HG03064 (cell line): ENCODE data around the gene TRDMT1.

Experiments used
- ATAC-seq: cut with Tn5 transposase; IDR thresholded peaks from one replicate; pipeline ENCODE4 v1.9.1; 2021; ENCODE audit warnings: low read depth; ENCODE audit not compliant: unreplicated experiment

Gene TRDMT1

DNA sequence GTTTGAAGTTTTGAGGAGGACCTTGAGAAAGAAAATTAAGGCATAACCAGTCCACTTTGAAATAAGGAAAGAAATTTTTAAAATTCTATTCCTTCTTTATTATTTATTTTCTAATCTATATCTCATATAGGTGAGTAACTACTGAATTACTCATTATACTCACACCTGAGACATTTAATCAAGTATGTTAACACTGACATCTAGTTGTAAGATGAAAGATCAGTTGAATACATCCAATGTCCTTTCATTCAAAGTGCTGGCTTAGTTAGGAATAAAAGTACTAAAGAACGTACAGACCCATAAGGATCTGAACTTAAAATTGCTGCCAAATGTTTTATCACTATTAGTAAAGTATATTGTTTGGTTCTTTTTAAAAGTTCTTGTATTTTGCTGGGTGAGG lies 23.5 kb downstream of the TRDMT1 start:
- no peak for ATAC-seq

DNA sequence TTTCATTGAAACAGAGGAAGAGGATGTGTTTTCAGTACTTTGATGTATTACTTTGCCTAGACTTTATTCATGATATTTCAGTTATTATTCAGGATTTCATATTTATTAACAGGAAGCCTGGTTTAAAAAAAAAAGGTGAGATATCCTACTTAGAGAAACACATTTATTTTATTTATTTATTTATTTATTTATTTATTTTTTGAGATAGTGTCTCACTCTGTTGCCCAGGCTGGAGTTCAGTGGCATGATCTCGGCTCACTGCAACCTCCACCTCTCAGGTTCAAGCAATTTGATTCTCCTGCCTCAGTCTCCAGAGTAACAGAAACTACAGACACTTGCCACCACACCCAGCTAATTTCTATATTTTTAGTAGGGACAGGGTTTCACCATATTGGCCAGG lies 24.5 kb downstream of the TRDMT1 start:
- no peak for ATAC-seq

DNA sequence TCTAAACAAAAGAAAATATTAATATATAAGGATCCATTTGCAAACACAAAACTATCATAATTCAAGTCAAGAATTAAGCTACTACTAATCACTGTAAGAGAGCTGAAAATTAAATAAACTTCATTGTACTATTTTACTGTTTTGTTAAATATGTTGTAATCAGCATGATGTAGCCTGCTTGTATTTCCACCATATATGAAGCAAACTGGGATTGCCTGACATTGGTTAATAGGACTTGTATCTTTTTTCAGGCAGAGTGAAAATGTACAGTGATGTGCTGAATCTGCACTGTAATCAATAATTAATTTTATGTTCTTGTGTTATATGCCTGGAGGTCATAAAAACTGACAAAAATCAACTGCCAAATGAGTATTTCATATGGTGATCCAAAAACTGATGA lies 25.4 kb downstream of the TRDMT1 start:
- no peak for ATAC-seq

DNA sequence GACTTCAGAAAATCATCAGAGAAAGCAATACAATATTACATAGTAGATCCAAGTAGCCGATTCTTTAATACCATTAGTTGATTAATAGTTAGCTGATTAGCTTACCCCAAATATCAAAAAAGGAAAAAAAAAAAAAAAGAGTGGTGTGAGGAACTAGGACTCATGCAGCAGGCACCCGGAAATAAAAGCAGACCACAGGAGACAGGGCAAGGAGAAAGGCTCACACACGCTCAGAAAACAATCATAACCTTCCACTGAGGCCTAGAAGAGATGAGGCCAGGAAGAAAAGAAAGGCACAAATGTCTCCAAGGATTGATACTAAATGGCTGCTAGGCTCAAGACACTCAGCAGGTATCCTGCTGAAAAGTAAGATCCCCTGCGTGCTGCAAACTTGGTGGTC lies 25.9 kb downstream of the TRDMT1 start:
- no peak for ATAC-seq

DNA sequence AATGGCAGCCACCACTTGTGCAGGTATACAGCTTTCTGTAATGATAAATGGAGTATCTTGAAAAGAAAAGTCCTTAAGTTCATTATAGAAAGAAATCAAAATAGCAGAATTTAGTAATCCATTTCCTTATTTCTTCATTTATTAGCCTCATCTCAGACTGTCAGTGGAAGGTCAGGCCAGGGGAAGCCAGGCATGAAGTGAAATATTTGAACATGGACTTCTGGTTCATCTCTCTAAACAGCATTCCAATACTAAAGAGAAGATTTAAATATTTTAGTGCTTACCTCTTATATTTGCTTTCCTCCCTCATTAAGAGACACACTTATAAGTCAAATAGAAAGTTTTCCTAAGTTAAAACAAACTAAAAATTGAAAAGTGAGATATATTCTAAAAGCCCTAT lies 26.8 kb downstream of the TRDMT1 start:
- ATAC-seq: no peak

DNA sequence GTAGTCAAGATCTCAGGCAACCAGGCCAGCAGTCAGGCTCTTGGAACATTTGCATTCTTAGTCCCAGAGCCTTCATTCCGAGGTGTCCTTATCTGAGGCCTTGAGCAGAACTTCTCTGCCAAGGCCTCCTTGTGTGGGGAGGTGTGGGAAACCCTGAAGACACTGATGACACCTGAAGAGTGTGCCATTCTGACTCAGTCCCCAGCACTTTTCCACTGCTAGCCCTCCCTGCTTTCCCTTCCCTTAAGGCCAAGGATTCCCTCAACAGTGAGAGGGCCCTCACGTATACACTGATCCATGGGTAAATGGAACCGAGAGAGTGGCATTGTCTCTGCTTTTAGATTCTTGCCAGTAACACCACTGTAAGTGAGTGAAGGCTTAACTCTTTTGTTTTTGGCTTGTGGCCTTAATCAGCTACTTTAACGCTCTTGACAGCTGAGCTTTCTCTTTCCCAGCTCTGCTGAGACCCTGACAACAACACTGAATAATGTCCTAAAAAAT lies 30.3 kb downstream of the TRDMT1 start:
- ATAC-seq: no peak

DNA sequence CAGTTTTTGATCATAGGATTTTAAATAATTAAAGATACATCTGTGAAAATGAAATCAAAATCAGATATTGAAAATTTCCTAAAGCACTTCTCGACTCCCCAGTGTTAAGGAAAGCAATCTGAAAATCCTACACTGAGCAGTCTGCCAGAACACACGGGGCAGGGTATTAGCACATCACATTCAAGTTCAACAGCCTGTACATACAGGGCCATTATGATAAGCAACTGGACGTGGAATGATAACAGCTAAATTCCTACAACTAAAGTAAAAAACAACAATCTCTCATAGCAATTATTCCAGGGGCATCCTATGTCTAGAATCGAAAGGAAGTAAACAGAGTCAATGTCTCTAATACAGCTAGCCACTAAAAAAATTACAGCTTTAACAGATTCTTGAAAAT lies 31.7 kb downstream of the TRDMT1 start:
- ATAC-seq: no peak

DNA sequence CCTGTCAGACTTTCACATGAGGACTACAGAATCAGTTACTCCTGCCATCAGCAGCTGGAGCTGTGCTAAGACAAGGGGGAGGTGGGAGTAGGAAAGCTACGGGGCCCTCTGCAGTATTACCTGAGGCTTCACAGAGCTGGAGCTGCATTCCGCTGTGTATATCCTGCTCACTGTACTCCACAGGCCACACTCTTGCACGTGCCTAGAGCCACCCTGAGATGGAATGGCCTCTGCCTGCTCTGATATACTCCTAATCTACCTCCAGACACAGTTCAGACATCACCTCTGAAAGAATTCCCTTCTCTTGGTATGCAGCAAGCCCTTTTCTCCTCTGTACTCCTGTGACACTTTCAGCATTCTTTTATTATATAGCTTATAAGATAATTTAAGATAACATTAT lies 34.8 kb downstream of the TRDMT1 start:
- no peak for ATAC-seq

DNA sequence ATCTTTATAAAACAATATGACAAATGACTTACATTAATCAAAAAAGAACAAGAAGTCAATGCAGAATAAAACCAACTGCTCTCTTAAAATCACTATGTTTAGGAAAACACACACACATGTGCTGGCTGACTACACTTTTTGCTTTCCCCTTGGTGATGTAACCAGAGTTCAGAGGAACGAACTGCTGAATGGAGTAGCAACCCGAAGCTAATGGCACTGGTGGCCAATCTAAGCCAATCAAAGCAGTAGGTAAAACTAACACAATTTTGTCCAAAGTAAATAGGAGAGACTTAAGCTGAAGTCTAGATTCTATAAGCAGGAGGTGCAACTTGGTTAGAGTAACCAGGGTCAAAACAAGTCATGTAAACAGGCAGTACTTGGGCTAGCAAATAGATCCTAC lies 38.6 kb downstream of the TRDMT1 start:
- ATAC-seq: no peak

DNA sequence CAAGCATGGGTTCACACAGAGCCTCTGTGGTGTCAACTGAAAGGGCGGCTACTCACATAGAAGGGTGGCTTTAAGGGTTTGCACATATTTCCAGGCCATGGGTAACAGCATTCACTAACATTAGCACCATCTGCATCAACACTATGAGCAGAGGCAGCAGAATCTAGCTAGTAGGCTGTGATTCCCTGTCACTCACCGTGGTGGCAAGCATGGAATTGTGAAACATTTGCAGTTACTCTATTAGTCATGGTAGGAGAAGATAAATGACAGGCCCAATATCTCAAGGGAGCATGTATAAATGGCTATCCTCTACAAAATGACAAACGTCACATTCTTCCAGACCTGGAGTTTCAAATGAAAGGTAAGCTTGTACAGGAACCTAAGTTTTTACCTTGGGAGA lies 39.7 kb downstream of the TRDMT1 start:
- no peak for ATAC-seq

DNA sequence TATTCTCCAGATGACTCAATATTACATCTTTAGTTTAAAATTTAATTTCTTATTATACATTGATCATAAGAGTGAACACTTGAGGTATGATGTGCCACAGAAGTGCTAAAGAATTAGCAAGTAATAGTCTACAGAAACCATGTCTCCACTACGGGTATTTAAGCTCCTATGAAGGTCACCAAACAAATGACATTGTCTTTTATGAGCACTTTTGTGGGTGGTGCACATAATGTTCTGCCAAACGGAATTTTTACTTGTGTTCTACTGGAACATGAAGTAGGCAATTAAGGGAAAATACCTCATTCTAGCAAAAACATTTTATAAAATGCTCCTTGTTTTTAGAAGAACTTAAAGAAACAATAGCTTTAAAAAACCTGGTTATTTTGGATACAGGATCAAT lies 44.4 kb downstream of the TRDMT1 start:
- no peak for ATAC-seq

DNA sequence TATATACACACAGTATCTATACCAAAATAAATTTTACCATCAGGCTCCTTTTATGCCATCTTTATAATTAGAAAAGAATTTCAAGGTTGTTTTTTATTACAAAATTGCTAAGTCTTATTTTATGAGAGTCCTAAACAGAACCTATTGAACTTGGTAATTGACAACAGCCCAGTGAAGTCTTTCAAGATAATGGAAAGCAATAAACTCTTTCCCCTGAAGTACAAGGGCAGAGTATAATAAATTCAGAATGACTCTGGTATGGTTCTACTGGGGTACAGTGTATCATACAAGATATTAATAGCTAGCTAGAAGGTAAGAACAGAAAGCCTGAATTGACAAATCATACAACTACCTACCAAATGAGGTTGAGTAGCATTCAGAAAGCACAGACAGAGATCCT lies 45.6 kb downstream of the TRDMT1 start:
- no peak for ATAC-seq

DNA sequence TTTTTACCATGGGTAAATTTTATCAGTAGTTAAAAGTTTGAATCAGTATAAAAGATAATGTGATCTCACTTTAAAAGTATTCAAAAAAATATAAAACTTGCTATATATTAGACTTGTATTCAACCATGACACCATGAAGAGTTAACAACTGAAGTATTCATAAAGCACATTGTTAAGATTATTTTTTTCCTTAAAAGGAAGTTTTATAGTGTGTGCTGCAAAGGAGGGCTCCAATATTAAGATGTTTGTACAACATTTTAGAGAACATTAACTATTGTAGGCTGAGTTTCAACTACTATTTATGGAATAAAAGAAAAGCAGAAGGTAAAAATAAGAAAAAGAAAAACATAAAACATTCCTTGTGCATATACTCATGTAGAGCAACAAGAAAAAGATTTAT lies 47.4 kb downstream of the TRDMT1 start:
- ATAC-seq: no peak

DNA sequence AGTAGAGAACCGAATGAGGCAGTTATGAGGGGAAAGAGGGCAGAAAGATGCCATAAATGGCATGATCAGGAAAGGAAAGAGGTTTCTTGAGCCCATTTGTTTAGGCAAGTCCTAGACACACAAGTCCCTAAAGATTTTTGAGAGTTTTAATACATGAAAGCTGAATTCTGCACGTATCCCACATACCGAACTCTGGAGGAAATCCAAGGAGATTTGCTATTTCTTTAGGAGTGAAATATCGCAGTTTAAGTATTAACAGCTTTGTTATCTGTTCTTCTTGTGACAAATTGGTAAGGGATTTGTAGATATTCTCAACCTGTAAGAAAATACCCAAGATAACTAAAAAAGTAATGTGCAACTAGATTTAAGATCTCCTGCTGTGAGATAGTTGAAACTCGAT lies 48.2 kb downstream of the TRDMT1 start:
- no peak for ATAC-seq

DNA sequence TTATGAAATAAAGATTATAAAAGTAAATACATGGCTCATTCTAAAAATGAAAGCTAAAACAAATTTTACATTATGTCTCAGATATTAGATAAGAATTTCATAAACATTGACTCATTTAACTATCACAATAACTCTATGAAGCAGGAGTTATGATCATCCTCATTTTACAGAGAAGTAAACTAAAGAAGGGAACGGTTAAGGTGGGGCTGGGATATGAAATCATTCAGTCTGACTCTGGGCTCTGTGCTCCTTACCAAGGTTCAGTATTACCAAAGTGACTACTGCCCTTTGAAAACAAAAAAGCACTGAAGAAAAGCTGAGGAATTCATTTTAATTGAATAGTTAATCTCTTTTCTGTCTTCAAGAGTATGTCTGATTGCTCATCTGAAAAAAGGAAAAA lies 49.8 kb downstream of the TRDMT1 start:
- ATAC-seq: no peak

DNA sequence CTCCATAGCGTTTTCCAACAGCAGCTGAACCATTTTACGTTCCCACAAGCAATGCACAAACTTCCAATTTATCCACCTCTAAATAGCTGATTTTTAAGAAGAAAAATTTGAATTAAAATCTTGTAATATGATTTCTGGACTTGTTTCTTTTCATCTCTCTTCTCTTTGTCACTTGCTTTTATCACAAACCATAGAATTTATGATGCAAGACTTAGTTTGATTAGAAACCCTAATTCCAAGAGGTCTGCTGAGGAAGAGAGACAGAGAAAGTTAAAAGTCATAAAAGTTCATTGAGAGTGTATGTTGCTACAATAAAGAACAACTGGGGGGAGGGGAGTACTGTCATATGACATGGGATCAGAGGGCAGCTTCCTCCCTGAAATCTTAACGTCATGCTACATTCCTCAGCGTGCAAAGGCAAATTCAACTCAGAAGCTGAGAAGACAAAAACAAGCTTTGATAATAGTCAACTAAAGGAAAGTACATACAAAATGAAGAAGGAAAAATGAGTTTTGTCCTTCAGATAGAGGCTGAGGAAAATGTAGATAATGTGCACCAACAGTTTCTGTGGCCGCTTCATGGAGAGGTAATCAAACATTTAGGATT lies 53.5 kb downstream of the TRDMT1 start:
- ATAC-seq: no peak

DNA sequence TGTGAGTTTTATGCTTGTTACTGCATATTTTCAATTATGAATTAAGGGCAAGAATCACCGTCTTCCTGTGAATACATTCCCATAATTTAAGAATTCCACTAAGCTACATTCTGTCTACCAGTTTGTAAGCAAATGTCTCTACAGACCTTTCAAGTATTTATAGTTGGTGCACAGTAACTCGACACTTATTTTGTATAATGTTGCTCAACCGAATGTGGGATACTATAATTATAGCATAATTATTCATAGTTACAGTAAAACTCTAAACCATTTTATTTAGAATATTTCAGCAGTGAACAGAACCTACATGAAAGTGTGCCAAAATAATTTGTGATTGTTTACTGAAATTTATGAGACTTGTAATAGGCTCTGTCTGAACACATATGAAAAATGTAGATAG lies 54.6 kb downstream of the TRDMT1 start:
- ATAC-seq: no peak

DNA sequence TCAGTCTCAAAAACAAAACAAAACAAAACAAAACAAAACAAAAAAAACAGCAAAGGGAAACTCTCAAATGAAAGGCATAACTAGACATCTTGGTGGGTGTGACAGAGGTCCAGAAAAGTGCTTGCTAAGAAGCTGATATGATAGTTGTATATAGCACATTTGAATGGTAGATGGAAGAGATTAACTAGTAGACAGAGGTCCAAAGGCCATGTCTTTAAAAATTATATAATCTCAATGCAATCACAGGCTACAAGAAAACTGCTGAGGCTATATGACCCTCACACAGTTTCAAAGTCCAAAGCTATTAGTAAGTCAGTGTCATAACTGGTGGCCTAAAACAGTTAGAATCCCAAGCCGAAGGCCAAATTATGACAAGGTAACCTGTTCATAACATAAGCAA lies 56.2 kb downstream of the TRDMT1 start:
- ATAC-seq: no peak

DNA sequence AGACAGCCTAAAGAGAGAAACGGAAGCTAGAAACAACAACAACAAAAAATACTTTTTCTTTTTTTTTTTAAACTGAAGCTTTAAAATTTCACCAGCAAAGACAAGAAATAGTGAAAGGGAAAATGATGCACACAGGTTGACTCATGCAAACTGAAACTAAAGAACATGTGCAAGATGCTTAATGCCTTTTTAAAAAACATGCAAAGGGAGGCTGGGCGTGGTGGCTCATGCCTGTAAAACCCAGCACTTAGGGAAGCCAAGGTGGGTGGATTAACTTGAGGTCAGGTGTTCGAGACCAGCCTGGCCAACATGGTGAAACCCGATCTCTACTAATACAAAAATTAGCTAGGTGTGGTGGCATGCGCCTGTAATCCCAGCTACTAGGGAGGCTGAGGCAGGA lies 56.7 kb downstream of the TRDMT1 start:
- no peak for ATAC-seq

DNA sequence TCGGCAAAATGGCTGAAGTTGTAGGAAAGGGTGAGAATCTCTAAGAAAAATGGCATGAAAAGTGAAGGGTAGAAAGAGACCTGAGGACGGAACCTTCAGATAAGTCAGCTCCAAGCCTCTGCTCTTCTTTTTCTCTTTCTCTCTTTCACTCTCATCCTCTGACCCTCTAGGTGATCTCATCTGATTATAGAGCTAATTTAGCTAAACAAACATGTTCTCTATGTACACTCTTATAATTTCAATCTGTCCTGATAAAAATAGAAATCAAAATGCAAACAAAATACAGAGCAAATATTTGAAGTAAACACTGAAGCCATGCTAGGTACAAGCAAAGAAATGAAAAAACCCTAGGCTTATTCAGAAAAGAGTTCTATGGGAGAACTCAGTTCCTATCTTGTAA lies 57.4 kb downstream of the TRDMT1 start:
- ATAC-seq: no peak

DNA sequence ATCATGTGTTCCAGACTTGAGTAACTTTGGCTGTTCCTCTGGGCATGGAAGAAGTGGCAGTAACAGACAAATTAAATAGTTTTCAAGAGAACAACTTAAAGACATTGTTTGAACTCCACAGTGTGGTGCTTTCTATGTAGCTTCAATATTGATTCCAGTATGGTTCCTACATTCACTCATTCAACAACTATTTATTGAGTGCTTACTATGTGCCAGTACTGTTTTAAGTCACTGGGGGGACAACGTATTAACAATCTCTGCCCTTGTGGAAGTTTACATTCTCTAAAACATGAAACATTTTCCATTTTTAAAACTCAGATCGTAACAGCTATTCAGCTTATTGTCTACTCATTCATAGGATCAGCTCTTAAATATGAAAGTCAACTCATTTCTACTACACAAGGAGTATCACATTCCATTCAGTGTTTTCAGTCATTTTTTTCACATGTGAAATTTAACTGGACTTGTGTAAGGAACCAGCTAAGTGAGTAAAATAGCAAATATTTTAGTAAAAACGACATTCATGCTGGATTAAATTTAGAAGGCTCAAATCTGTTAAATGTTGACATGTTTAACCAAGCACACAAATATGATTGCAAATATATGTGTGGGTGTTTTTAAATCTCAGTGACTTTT lies 58.3 kb downstream of the TRDMT1 start:
- ATAC-seq: no peak

DNA sequence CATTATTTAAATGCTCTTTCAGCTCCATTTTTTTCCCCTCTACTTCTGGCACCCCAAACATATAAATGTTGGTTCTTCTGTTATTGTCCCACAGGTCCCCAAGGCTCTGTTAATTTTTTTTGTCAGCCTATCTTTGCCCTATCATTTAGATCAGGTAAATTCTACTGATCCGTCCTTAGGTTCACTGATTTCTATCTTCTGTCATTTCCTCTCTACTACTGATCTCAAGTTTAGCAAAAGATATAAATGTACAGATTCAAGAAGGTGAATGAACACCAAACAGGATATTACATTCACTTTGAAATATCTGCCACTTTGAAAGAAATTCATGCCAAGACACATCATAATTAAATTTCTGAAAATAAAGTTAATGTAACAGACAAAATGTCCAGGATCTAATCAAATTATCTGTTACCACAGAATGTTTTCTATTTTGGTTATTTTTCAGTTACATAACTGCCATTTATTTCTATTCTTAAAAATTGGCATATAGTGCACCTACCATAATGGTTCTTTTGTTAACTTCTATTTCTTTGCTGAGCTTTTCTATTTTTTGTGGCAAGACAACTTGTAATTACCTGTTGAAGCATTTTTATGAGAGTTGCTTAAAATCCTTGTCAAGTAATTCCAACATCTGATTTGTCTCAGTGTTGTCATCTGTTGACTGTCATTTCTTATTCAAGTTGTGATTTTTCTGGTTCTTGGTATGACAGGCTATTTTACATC lies 59.8 kb downstream of the TRDMT1 start:
- ATAC-seq: no peak
